HEK293 (cell line): ENCODE results near the gene TBX1.
A peak's percentile ranks its signal among the peaks of the same experiment; 100 is the strongest.

Source experiments
- CTCF ChIA-PET: fragments of 350-600 bp; formaldehyde crosslinking; extraction: SDS; loops from one replicate; lab custom pipeline; 2021; ENCODE audit warnings: antibody characterized with exemption; lab: Yijun Ruan, JAX
- POLR2A ChIA-PET: fragments of 300-600 bp; formaldehyde crosslinking; extraction: SDS; loops from one replicate; lab custom pipeline; 2020; ENCODE audit warnings: antibody characterized with exemption, inconsistent platforms; lab: Yijun Ruan, JAX
- H3K27ac ChIP-seq: fragments of 200-500 bp; sonication (Bioruptor generic); 2 replicates; pipeline ENCODE4 v1.5.1; 2014; ENCODE audit warnings: low read depth, low read length, control low read depth, inconsistent platforms; ENCODE audit errors: extremely low read depth
- H3K36me3 ChIP-seq, 2 experiments: fragments of 200-500 bp in 1 of 2; sonication (Bioruptor generic) in 1 of 2; 1 replicate in 1 of 2; 2 replicates in 1 of 2; pipeline ENCODE4 v1.5.1; 2014 to 2017; ENCODE audit warnings: inconsistent platforms in 2 of 2, low read length in 2 of 2; ENCODE audit not compliant: control insufficient read depth in 2 of 2, insufficient read depth in 1 of 2
- H3K4me1 ChIP-seq: fragments of 200-500 bp; sonication (Bioruptor generic); 2 replicates; pipeline ENCODE4 v1.5.1; 2014; ENCODE audit warnings: mild to moderate bottlenecking, low read length, inconsistent platforms; ENCODE audit not compliant: control insufficient read depth, insufficient read depth
- H3K4me3 ChIP-seq: 2 replicates; pipeline ENCODE4 v1.5.1; 2011; ENCODE audit warnings: low read depth, mild to moderate bottlenecking, control low read depth, low read length, moderate library complexity
- H3K9me3 ChIP-seq: fragments of 200-500 bp; sonication (Bioruptor generic); 2 replicates; pipeline ENCODE4 v1.5.1; 2014; ENCODE audit warnings: low read depth, low read length, inconsistent platforms; ENCODE audit not compliant: control insufficient read depth, insufficient read depth
- FEZF1 ChIP-seq: fragments of 450-650 bp; formaldehyde crosslinking; IDR thresholded peaks from 2 replicates; pipeline ENCODE4 v1.5.1; 2016; ENCODE audit warnings: missing biosample characterization, missing genetic modification characterization
- GFI1B ChIP-seq: fragments of 450-650 bp; formaldehyde crosslinking; IDR thresholded peaks from 2 replicates; pipeline ENCODE4 v1.5.1; 2016; ENCODE audit warnings: missing biosample characterization, missing genetic modification characterization
- GLI2 ChIP-seq: fragments of 450-650 bp; formaldehyde crosslinking; IDR thresholded peaks from 2 replicates; pipeline ENCODE4; 2017; ENCODE audit warnings: missing biosample characterization, missing genetic modification characterization, low read depth, borderline replicate concordance
- GLIS2 ChIP-seq: fragments of 450-650 bp; formaldehyde crosslinking; IDR thresholded peaks from 2 replicates; pipeline ENCODE4 v1.5.1; 2016; ENCODE audit warnings: missing biosample characterization, missing genetic modification characterization
- HIC1 ChIP-seq: fragments of 450-650 bp; formaldehyde crosslinking; IDR thresholded peaks from 2 replicates; pipeline ENCODE4 v1.5.1; 2016; ENCODE audit warnings: missing biosample characterization, missing genetic modification characterization
- HOXD13 ChIP-seq: sonication (generic); formaldehyde crosslinking; IDR thresholded peaks from 2 replicates; pipeline ENCODE4 v1.8.0; 2022; ENCODE audit warnings: missing genetic modification reagents, borderline replicate concordance
- KLF17 ChIP-seq: fragments of 450-650 bp; formaldehyde crosslinking; IDR thresholded peaks from 2 replicates; pipeline ENCODE4 v1.5.1; 2016; ENCODE audit warnings: missing biosample characterization, missing genetic modification characterization
- OSR2 ChIP-seq: fragments of 450-650 bp; formaldehyde crosslinking; IDR thresholded peaks from 2 replicates; pipeline ENCODE4 v1.5.1; 2016; ENCODE audit warnings: missing biosample characterization, missing genetic modification characterization
- YY1 ChIP-seq: fragments of 450-650 bp; formaldehyde crosslinking; IDR thresholded peaks from 2 replicates; pipeline ENCODE4 v1.5.1; 2018; ENCODE audit warnings: missing biosample characterization, missing genetic modification characterization
- ZBTB17 ChIP-seq: fragments of 450-650 bp; formaldehyde crosslinking; IDR thresholded peaks from 2 replicates; pipeline ENCODE4 v1.5.1; 2016; ENCODE audit warnings: missing biosample characterization, missing genetic modification characterization
- ZNF146 ChIP-seq: fragments of 450-650 bp; formaldehyde crosslinking; IDR thresholded peaks from 2 replicates; pipeline ENCODE4 v1.5.1; 2016; ENCODE audit warnings: missing biosample characterization, missing genetic modification characterization
- ZNF266 ChIP-seq: fragments of 450-650 bp; formaldehyde crosslinking; IDR thresholded peaks from 2 replicates; pipeline ENCODE4 v1.5.1; 2016; ENCODE audit warnings: missing biosample characterization, missing genetic modification characterization, low read depth
- ZNF335 ChIP-seq: fragments of 450-650 bp; formaldehyde crosslinking; conservative IDR thresholded peaks from 2 replicates; pipeline ENCODE4 v1.5.1; 2016; ENCODE audit warnings: missing biosample characterization, missing genetic modification characterization
- ZNF514 ChIP-seq: fragments of 450-650 bp; formaldehyde crosslinking; IDR thresholded peaks from 2 replicates; pipeline ENCODE4 v1.5.1; 2016; ENCODE audit warnings: missing biosample characterization, missing genetic modification characterization
- ZNF596 ChIP-seq: fragments of 450-650 bp; IDR thresholded peaks from 2 replicates; pipeline ENCODE4 v1.5.0; 2018; ENCODE audit warnings: missing biosample characterization, mild to moderate bottlenecking, missing genetic modification characterization, moderate library complexity
- ZNF610 ChIP-seq: fragments of 450-650 bp; formaldehyde crosslinking; IDR thresholded peaks from 2 replicates; pipeline ENCODE4 v1.5.1; 2016; ENCODE audit warnings: missing biosample characterization, missing genetic modification characterization, borderline replicate concordance
- ZNF621 ChIP-seq: fragments of 450-650 bp; formaldehyde crosslinking; IDR thresholded peaks from 2 replicates; pipeline ENCODE4 v1.5.1; 2017; ENCODE audit warnings: missing biosample characterization, missing genetic modification characterization
- ZNF623 ChIP-seq: fragments of 450-650 bp; formaldehyde crosslinking; IDR thresholded peaks from 2 replicates; pipeline ENCODE4 v1.5.1; 2016; ENCODE audit warnings: missing biosample characterization, missing genetic modification characterization
- ZNF654 ChIP-seq: fragments of 450-650 bp; formaldehyde crosslinking; IDR thresholded peaks from 2 replicates; pipeline ENCODE4 v1.5.1; 2016; ENCODE audit warnings: low read depth, missing biosample characterization, missing genetic modification characterization
- ZNF658 ChIP-seq: fragments of 450-650 bp; formaldehyde crosslinking; IDR thresholded peaks from 2 replicates; pipeline ENCODE4; 2016; ENCODE audit warnings: missing biosample characterization, missing genetic modification characterization
- ZNF670 ChIP-seq: fragments of 450-650 bp; formaldehyde crosslinking; IDR thresholded peaks from 2 replicates; pipeline ENCODE4 v1.5.1; 2016; ENCODE audit warnings: missing biosample characterization, missing genetic modification characterization, low read depth
- ZNF76 ChIP-seq: fragments of 450-650 bp; formaldehyde crosslinking; IDR thresholded peaks from 2 replicates; pipeline ENCODE4; 2016; ENCODE audit warnings: low read depth, missing biosample characterization, missing genetic modification characterization, borderline replicate concordance
- ZNF791 ChIP-seq: fragments of 450-650 bp; formaldehyde crosslinking; IDR thresholded peaks from 2 replicates; pipeline ENCODE4 v1.5.1; 2016; ENCODE audit warnings: missing biosample characterization, missing genetic modification characterization
- TF ChIP-seq, protein P1 (sequence below): fragments of 450-650 bp; formaldehyde crosslinking; IDR thresholded peaks from 2 replicates; pipeline ENCODE4 v1.5.1; 2016; ENCODE audit warnings: missing biosample characterization, missing genetic modification characterization
- TF ChIP-seq, protein P2 (sequence below): fragments of 450-650 bp; formaldehyde crosslinking; IDR thresholded peaks from 2 replicates; pipeline ENCODE4 v1.5.1; 2016; ENCODE audit warnings: missing biosample characterization, missing genetic modification characterization, borderline replicate concordance
- TF ChIP-seq, protein P3 (sequence below): fragments of 450-650 bp; formaldehyde crosslinking; IDR thresholded peaks from 2 replicates; pipeline ENCODE4 v1.5.1; 2016; ENCODE audit warnings: missing biosample characterization, missing genetic modification characterization

The TBX1 gene

DNA sequence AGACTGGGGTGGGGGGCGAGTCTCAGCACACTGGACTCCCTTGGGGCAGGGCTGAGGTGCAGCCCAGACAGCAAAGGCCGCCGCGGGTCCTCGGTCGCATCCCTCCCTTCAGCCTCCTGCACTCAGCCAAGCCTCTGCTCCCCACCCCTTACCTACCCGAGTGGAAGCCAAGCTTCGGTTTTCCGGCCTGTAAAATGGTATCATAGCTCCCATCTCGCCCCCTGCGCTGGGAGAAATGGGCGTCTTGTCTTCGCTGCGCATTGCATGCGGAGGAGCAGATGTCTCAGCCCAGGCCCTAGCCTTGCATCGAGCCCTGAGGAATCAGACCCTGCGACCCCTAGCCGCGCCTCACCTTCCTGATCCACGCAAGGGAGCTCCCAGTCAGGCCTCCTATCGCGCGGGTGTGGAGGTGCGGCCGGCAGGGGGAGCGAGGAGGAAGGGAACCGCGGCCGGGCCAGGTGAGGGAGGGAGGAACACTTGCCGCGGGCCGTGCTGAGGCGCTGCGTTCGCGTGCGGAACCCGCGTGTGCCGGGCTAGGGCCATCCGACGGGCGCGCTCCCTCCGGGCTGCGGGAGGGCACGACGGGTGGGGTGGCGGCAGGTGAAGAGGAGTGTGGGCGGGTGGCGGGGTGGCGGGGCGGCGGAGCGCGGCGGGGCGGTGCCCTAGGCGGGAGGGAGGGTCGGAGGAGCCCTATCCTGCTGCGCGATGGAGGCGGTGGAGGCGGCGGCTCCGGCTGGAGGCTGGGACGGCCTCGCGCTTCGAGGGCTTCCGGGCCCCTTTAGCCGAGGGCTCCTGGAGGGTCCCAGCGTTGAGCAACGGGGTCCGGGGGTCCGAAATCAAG is 4.1 kb upstream of the TBX1 start:
- H3K36me3 ChIP-seq: no peaks in the 10 kb centered on the region
- no peak overlapping the region; the same call in 1 of the 2 replicates for H3K27ac ChIP-seq
- H3K9me3 ChIP-seq: no peaks in the 10 kb centered on the region
- ChIA-PET POLR2A (interaction anchor here (1.0 to 1.2 kb wide), 6 partner anchors 14 to 100 kb away, joined by 3 to 7 read pairs (median 3); partner anchors contain the start of genes GNB1L, GP1BB and RTL10), CTCF (interaction anchor here (0.5 to 5.3 kb wide), 13 partner anchors 11 to 207 kb away, joined by 3 to 42 read pairs (median 4); no protein-coding TSS in a partner anchor)
- H3K4me1 ChIP-seq: no peaks in the 10 kb centered on the region
- H3K4me3 ChIP-seq: peak overlapping the region; percentile 23
- TF ChIP-seq ZNF623 (no peak), YY1 (tag by site-specific recombination) (no peak), GLI2 (tag by site-specific recombination) (no peak), ZNF610 (no peak), ZNF658 (tag by site-specific recombination) (no peak), ZNF266 (tag by site-specific recombination) (no peak), ZNF791 (tag by site-specific recombination) (no peak), FEZF1 (tag by site-specific recombination) (no peak), GLIS2 (tag by site-specific recombination) (peak; percentile 85), HOXD13 (no peak), ZBTB17 (tag by site-specific recombination) (peak; percentile 39; the same call in 1 of the 2 replicates), OSR2 (no peak), ZNF621 (tag by site-specific recombination) (no peak), ZNF76 (no peak), GFI1B (tag by site-specific recombination) (no peak), ZNF335 (tag by site-specific recombination) (no peak; the same call in 1 of the 2 replicates), ZNF514 (tag by site-specific recombination) (no peak), HIC1 (no peak), ZNF146 (no peak), ZNF670 (tag by site-specific recombination) (no peak), ZNF596 (tag by site-specific recombination) (no peak), ZNF654 (tag by site-specific recombination) (peak; percentile 36), KLF17 (peak; percentile 75; the same call in 1 of the 2 replicates)
- TF ChIP-seq, protein P1, sequence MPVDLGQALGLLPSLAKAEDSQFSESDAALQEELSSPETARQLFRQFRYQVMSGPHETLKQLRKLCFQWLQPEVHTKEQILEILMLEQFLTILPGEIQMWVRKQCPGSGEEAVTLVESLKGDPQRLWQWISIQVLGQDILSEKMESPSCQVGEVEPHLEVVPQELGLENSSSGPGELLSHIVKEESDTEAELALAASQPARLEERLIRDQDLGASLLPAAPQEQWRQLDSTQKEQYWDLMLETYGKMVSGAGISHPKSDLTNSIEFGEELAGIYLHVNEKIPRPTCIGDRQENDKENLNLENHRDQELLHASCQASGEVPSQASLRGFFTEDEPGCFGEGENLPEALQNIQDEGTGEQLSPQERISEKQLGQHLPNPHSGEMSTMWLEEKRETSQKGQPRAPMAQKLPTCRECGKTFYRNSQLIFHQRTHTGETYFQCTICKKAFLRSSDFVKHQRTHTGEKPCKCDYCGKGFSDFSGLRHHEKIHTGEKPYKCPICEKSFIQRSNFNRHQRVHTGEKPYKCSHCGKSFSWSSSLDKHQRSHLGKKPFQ (tag by site-specific recombination): no peak
- TF ChIP-seq, protein P2, sequence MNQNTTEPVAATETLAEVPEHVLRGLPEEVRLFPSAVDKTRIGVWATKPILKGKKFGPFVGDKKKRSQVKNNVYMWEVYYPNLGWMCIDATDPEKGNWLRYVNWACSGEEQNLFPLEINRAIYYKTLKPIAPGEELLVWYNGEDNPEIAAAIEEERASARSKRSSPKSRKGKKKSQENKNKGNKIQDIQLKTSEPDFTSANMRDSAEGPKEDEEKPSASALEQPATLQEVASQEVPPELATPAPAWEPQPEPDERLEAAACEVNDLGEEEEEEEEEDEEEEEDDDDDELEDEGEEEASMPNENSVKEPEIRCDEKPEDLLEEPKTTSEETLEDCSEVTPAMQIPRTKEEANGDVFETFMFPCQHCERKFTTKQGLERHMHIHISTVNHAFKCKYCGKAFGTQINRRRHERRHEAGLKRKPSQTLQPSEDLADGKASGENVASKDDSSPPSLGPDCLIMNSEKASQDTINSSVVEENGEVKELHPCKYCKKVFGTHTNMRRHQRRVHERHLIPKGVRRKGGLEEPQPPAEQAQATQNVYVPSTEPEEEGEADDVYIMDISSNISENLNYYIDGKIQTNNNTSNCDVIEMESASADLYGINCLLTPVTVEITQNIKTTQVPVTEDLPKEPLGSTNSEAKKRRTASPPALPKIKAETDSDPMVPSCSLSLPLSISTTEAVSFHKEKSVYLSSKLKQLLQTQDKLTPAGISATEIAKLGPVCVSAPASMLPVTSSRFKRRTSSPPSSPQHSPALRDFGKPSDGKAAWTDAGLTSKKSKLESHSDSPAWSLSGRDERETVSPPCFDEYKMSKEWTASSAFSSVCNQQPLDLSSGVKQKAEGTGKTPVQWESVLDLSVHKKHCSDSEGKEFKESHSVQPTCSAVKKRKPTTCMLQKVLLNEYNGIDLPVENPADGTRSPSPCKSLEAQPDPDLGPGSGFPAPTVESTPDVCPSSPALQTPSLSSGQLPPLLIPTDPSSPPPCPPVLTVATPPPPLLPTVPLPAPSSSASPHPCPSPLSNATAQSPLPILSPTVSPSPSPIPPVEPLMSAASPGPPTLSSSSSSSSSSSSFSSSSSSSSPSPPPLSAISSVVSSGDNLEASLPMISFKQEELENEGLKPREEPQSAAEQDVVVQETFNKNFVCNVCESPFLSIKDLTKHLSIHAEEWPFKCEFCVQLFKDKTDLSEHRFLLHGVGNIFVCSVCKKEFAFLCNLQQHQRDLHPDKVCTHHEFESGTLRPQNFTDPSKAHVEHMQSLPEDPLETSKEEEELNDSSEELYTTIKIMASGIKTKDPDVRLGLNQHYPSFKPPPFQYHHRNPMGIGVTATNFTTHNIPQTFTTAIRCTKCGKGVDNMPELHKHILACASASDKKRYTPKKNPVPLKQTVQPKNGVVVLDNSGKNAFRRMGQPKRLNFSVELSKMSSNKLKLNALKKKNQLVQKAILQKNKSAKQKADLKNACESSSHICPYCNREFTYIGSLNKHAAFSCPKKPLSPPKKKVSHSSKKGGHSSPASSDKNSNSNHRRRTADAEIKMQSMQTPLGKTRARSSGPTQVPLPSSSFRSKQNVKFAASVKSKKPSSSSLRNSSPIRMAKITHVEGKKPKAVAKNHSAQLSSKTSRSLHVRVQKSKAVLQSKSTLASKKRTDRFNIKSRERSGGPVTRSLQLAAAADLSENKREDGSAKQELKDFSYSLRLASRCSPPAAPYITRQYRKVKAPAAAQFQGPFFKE (tag by site-specific recombination): no peak
- TF ChIP-seq, protein P3, sequence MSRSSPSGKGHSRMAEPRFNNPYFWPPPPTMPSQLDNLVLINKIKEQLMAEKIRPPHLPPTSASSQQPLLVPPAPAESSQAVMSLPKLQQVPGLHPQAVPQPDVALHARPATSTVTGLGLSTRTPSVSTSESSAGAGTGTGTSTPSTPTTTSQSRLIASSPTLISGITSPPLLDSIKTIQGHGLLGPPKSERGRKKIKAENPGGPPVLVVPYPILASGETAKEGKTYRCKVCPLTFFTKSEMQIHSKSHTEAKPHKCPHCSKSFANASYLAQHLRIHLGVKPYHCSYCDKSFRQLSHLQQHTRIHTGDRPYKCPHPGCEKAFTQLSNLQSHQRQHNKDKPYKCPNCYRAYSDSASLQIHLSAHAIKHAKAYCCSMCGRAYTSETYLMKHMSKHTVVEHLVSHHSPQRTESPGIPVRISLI (tag by site-specific recombination): no peak
